A673 (cell line): ENCODE measurements around the gene WDR76.

Experiments used
- CTCF ChIP-seq: fragments of 300-800, 200-600 bp; sonication (generic); conservative IDR thresholded peaks from 2 replicates; pipeline ENCODE4 v1.5.1; 2017; ENCODE audit warnings: low read depth, mild to moderate bottlenecking, antibody characterized with exemption, low read length, moderate library complexity, mixed read lengths
- EZH2 ChIP-seq: fragments of 200-600 bp; sonication (generic); IDR thresholded peaks from 2 replicates; pipeline ENCODE4 v1.6.1; 2017; ENCODE audit warnings: borderline replicate concordance, low read depth, mild to moderate bottlenecking, mixed read lengths, antibody characterized with exemption, low read length; ENCODE audit not compliant: poor library complexity, severe bottlenecking

GRCh38 chr15:43868406-43868805 lies 41.6 kb downstream of the WDR76 start:
- no peak for TF ChIP-seq EZH2
- no peak for TF ChIP-seq CTCF
